GM19035 (cell line): ENCODE data around the gene AIFM3.
"Not testable (repeated sequence)": the region's sequence is repeated elsewhere in the genome, so short reads cannot be mapped to it uniquely, and the experiment has no call there.

Source experiments
- ATAC-seq: cut with Tn5 transposase; IDR thresholded peaks from one replicate; pipeline ENCODE4 v1.9.1; 2021; ENCODE audit not compliant: unreplicated experiment

The AIFM3 gene

DNA sequence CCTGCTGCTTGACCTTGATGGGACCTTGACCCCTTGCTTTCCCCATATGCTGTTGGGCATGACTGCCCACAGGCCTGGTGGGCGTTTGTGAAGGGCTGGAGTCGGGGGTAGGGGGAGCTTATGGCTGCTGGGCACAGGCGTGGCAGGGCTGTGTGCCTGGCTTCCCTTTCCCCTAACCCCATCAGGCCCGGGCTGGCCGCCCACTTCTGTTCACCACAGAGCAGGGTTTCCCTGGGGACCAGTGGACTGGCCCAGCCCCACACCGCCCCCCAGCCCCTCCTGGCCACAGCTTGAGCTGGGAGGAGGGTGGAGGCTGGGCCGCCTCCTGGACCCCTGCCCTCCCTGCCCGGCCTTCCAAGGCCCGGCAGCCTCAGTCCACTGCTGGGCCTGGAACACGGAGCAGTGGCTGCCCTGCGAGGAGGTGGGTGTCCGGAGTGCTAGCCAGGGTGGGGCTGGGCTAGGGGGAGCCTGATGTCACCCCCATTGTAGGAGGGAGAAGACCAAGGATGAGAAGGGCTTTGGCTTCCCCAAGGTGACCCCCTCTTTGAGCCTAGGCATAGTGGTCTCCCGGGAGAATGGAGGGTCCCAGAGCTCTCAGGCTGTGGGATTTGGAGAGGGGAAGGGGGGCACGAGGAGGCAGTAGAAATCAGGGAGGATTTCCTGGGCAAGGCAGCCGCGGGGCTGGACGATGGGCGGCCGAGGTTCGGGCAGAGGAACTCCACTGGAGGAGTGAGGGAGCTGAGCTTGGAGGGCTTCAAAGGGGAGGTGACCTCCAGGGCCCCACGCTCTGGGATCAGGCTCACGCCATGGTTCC lies at the start of gene AIFM3:
Gene AIFM3 (plus strand): TSS at position 373 of the 814 bp plus-strand sequence. CDS start 690 bp downstream, outside the sequence.
- no peak for ATAC-seq

DNA sequence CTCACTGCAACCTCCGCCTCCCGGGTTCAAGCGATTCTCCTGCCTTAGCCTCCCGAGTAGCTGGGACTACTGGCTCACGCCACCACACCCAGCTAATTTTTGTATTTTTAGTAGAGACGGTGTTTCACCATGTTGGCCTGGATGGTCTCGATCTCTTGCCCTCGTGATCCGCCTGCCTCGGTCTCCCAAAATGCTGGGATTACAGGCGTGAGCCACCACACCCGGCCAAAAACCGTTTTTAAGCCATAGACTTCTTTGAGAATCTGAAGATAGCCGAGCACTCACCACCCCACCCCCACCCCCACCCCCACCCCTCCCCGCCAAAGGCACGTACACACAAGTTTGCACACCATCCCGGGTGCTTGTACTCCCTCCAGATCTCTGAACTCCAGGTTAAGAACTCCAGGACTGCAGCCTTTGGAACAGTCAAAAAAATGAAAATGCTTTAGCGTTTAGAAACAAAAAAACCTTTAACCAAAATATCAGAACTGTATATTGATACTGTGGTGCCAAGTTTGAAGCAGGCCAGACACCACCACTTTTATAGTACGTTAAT lies 48.3 kb upstream of the AIFM3 start:
- no peak for ATAC-seq

DNA sequence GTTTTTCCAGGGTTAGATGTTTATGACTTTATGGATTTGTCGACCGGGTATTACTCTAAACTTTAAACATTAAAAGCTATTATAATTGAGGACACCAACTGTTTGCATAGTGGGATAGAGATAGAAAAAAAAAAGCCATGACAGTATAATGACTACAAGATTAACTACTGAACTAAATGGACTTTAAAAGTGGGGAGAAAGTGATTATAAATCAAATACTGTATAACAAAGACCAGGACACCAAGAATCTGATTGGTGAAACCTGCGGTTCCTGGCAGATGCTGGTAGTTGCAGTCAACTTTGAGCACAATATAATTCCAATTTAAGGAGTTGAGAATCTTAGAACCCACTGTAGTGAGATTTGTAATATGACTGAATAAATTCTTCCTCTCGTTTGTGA lies 47.3 kb upstream of the AIFM3 start:
- no peak for ATAC-seq

- ATAC-seq: no peak
These were observed 46.2 kb upstream of the AIFM3 start for GRCh38 chr22:20920881-20921203.

DNA sequence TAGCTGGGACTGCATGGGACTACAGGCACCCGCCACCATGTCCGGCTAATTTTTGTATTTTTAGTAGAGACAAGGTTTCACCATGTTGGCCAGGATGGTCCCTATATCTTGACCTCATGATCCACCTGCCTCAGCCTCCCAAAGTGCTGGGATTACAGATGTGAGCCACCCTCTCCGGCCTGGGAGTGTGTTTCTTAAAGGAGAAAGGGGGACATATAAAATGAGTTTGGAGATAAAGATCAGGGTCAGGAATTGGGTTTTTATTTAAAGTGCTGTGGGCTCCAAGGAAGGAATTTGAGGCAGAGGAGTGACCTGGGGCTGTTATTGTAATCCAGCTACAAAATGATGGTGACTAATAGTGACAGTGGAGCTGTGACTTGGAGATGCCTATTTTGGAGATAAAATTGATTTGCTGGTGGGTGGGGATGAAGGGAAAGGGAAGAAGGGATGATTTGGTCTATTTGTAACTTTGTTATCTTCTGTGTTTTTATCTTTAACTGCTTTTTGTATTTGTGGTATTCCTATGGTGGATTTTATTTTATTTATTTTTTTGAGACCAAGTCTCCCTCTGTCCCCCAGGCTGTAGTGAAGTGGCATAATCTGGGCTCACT lies 44.8 kb upstream of the AIFM3 start:
- no peak for ATAC-seq

GRCh38 chr22:20926243-20926642 lies 40.8 kb upstream of the AIFM3 start:
- ATAC-seq: no peak

- no peak for ATAC-seq
These were observed 39.0 kb upstream of the AIFM3 start for GRCh38 chr22:20927940-20928572.

DNA sequence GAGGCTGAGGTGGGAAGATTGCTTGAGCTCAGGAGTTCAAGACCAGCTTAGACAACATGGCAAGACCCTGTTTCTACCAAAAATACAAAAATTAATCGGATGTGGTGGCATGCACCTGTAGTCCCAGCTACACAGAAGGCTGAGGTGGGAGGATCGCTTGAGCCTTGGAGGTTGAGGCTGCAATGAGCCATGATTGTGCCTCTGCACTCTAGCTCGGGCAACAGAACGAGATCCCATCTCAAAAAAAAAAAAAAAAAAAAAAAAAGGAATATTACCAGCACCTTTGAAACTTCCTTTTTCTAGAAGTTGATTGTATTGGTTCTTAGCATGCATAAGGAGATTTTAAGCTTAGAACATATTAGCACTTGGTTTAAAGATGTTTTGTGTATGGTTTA lies 38.5 kb upstream of the AIFM3 start:
- ATAC-seq: no peak

- no peak for ATAC-seq
These were observed 37.1 kb upstream of the AIFM3 start for GRCh38 chr22:20930004-20930403.

DNA sequence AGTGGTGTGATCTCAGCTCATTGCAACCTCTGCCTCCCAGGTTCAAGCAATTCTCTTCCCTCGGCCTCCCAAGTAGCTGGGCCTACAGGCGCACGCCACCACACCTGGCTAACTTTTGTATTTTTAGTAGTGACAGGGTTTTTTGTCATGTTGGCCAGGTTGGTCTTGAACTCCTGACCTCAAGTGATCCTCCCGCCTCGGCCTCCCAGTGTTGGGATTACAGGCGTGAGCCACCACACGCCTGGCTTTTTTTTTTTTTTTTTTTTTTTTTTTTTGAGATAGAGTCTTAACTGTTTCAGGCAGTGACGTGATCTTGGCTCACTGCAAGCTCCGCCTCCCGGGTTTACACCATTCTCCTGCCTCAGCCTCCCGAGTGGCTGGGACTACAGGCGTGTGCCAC lies 36.6 kb upstream of the AIFM3 start:
- not testable (repeated sequence) for ATAC-seq

DNA sequence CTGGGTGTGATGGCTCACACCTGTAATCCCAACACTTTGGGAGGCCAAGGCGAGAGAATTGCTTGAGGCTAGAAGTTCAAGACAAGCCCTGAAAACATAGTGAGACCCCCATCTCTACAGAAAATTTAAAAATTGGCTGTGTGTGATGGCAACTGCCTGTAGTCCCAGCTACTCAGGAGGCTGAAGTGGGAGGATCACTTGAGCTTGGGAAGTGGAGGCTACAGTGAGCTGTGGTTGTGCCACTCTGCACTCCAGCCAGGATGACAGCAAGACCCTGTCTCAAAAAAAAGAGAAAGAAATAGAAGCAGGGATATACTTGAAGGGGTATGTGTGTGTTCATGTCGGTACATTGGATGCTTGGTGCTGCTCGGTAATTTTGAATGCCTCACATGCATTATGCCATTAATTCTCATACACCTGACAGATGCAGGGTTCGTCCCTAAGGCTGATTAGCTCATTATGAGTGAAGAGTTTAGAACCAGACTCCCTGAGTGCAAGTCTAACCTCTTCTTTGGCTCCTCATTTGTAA lies 35.9 kb upstream of the AIFM3 start:
- ATAC-seq: no peak

GRCh38 chr22:20933910-20934309 lies 33.1 kb upstream of the AIFM3 start:
- no peak for ATAC-seq

DNA sequence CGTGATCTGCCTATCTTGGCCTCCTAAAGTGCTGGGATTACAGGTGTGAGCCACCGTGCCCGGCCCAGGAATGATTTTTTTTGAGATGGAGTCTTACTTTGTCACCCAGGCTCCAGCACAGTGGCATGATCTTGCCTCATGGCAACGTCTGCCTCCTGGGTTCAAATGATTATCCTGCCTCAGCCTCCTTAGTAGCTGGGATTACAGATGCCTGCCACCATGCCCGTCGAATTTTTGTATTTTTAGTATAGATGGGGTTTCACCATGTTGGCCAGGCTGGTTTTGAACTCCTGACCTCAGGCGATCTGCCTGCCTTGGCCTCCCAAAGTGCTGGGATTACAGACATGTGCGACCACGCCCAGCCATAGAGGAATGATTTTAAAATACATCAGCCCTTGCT lies 32.0 kb upstream of the AIFM3 start:
- ATAC-seq: not testable (repeated sequence)

- ATAC-seq: not testable (repeated sequence)
These were observed 31.1 kb upstream of the AIFM3 start for GRCh38 chr22:20935780-20936539.

- ATAC-seq: no peak
These were observed 29.8 kb upstream of the AIFM3 start for GRCh38 chr22:20937031-20937793.

- no peak for ATAC-seq
These were observed 29.0 kb upstream of the AIFM3 start for GRCh38 chr22:20937794-20938671.

GRCh38 chr22:20939457-20940185 lies 27.4 kb upstream of the AIFM3 start:
- not testable (repeated sequence) for ATAC-seq

- no peak for ATAC-seq
These were observed 26.8 kb upstream of the AIFM3 start for GRCh38 chr22:20940186-20940651.
